Breast epithelium (tissue), 3 donors: ENCODE data around the gene SLC35F4.

ENCODE experiments used
- POLR2A ChIP-seq: fragments of 450-650 bp; IDR thresholded peaks from one replicate; pipeline ENCODE4 v1.6.1; 2016; ENCODE audit warnings: antibody characterized with exemption, mild to moderate bottlenecking, moderate library complexity
- POLR2AphosphoS5 ChIP-seq, 3 donors: sonication (generic); formaldehyde crosslinking; IDR thresholded peaks; one replicate each; pipeline ENCODE4 v1.6.1; 2017; ENCODE audit warnings: antibody characterized with exemption in 3 of 3
- TF ChIP-seq, protein P1 (sequence below), 3 donors: fragments of 450-650 bp; IDR thresholded peaks; one replicate each; pipeline ENCODE4 v1.5.1; 2016 to 2017; ENCODE audit warnings: antibody characterized with exemption in 3 of 3, mild to moderate bottlenecking in 3 of 3, moderate library complexity in 3 of 3

DNA sequence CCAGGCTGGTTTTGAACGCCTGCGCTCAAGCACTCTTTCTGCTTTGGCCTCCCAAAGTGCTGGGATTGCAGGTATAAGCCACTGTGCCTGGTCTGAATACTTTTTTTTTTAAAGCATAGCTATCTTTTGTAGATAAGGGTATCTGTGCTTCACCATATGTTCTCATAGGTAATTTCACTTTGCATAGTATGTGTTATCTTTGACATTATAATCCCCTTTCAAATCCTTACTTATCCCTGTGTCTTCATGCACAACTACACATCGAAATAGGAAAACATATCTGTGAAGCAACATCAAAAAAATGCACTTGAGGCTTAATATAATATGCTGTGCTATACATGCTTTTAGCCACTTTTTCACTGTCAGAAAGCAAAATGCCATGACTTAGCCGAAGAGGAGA, 94.1 kb downstream of the SLC35F4 start:
- TF ChIP-seq, protein P1, sequence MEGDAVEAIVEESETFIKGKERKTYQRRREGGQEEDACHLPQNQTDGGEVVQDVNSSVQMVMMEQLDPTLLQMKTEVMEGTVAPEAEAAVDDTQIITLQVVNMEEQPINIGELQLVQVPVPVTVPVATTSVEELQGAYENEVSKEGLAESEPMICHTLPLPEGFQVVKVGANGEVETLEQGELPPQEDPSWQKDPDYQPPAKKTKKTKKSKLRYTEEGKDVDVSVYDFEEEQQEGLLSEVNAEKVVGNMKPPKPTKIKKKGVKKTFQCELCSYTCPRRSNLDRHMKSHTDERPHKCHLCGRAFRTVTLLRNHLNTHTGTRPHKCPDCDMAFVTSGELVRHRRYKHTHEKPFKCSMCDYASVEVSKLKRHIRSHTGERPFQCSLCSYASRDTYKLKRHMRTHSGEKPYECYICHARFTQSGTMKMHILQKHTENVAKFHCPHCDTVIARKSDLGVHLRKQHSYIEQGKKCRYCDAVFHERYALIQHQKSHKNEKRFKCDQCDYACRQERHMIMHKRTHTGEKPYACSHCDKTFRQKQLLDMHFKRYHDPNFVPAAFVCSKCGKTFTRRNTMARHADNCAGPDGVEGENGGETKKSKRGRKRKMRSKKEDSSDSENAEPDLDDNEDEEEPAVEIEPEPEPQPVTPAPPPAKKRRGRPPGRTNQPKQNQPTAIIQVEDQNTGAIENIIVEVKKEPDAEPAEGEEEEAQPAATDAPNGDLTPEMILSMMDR (IDR thresholded peaks at IDR 0.05), result no peak
- TF ChIP-seq POLR2AphosphoS5 (IDR thresholded peaks at IDR 0.05), result no peak
- TF ChIP-seq POLR2A, result no peak
